Measurements from ENCODE around the gene TRIP12.
"Not testable (repeated sequence)": the region's sequence is repeated elsewhere in the genome, so short reads cannot be mapped to it uniquely, and the experiment has no call there.

Gene TRIP12

GRCh38 chr2:229768235-229768634 lies 153.6 kb downstream of the TRIP12 start:
- no peak for DNase-seq (ENCODE audit: low read depth)

GRCh38 chr2:229765721-229766120 lies 156.1 kb downstream of the TRIP12 start:
- DNase-seq (ENCODE audit: low read depth): no peak

- no peak for DNase-seq (ENCODE audit: low read depth)
Observed at GRCh38 chr2:229761663-229762062, 160.1 kb downstream of the TRIP12 start.

- DNase-seq (ENCODE audit: low read depth): not testable (repeated sequence)
Observed at GRCh38 chr2:229757462-229757861, 164.3 kb downstream of the TRIP12 start.

- DNase-seq (ENCODE audit: low read depth): no peak
Observed at GRCh38 chr2:229752970-229753729, 168.7 kb downstream of the TRIP12 start.

- DNase-seq (ENCODE audit: low read depth): no peak
Observed at GRCh38 chr2:229749779-229750178, 172.0 kb downstream of the TRIP12 start.

- no peak for DNase-seq (ENCODE audit: low read depth)
Observed at GRCh38 chr2:229748950-229749349, 172.9 kb downstream of the TRIP12 start.

- DNase-seq (ENCODE audit: low read depth): not testable (repeated sequence)
Observed at GRCh38 chr2:229742691-229743090, 179.1 kb downstream of the TRIP12 start.

- DNase-seq (ENCODE audit: low read depth): no peak
Observed at GRCh38 chr2:229740279-229740678, 181.5 kb downstream of the TRIP12 start.

- DNase-seq (ENCODE audit: low read depth): no peak
Observed at GRCh38 chr2:229738024-229738625, 183.7 kb downstream of the TRIP12 start.

- no peak for DNase-seq (ENCODE audit: low read depth)
Observed at GRCh38 chr2:229734410-229734809, 187.4 kb downstream of the TRIP12 start.

- no peak for DNase-seq (ENCODE audit: low read depth)
Observed at GRCh38 chr2:229733611-229734245, 188.1 kb downstream of the TRIP12 start.

- DNase-seq (ENCODE audit: low read depth): no peak
Observed at GRCh38 chr2:229732897-229733296, 188.9 kb downstream of the TRIP12 start.

GRCh38 chr2:229731916-229732315 lies 189.9 kb downstream of the TRIP12 start:
- no peak for DNase-seq (ENCODE audit: low read depth)

GRCh38 chr2:229731363-229731762 lies 190.4 kb downstream of the TRIP12 start:
- DNase-seq (ENCODE audit: low read depth): no peak

- no peak for DNase-seq (ENCODE audit: low read depth)
Observed at GRCh38 chr2:229728370-229728769, 193.4 kb downstream of the TRIP12 start.

- DNase-seq (ENCODE audit: low read depth): no peak
Observed at GRCh38 chr2:229726643-229727042, 195.2 kb downstream of the TRIP12 start.

GRCh38 chr2:229725716-229726574 lies 195.9 kb downstream of the TRIP12 start:
- no peak for DNase-seq (ENCODE audit: low read depth)

GRCh38 chr2:229723192-229723591 lies 198.6 kb downstream of the TRIP12 start:
- not testable (repeated sequence) for DNase-seq (ENCODE audit: low read depth)

GRCh38 chr2:229719926-229720647 lies 201.7 kb downstream of the TRIP12 start:
- DNase-seq (ENCODE audit: low read depth): no peak

GRCh38 chr2:229718057-229718456 lies 203.8 kb downstream of the TRIP12 start:
- no peak for DNase-seq (ENCODE audit: low read depth)

All from stimulated activated CD8-positive, alpha-beta memory T cell treated with anti-CD3 and anti-CD28 coated beads, Interleukin-4, amount 100 ng/mL, for 24 hours (primary cell).